HUDEP-2 (cell line): ENCODE results near the gene ABCC6.
"Not testable (repeated sequence)": the region's sequence is repeated elsewhere in the genome, so short reads cannot be mapped to it uniquely, and the experiment has no call there.

Experiments used
- DNase-seq, 76 experiments: peaks; one replicate each; lab custom pipeline; 2025; ENCODE audit not compliant: unreplicated experiment in 76 of 76; lab: John Stamatoyannopoulos, UW

ABCC6 gene

GRCh38 chr16:16222850-16223661, at the start of gene ABCC6:
Gene ABCC6 (minus strand): TSS chr16:16223494. CDS start chr16:16223434, 60 bp downstream.
- DNase-seq: not testable (repeated sequence)

GRCh38 chr16:16272573-16273221, 49.4 kb upstream of the ABCC6 start:
- not testable (repeated sequence) for DNase-seq

- not testable (repeated sequence) for DNase-seq
These were observed 48.4 kb upstream of the ABCC6 start for GRCh38 chr16:16271658-16272057.

- not testable (repeated sequence) for DNase-seq
These were observed 45.0 kb upstream of the ABCC6 start for GRCh38 chr16:16268185-16268808.

GRCh38 chr16:16267708-16268107, 44.4 kb upstream of the ABCC6 start:
- not testable (repeated sequence) for DNase-seq

- not testable (repeated sequence) for DNase-seq
These were observed 41.8 kb upstream of the ABCC6 start for GRCh38 chr16:16265044-16265443.

- DNase-seq: not testable (repeated sequence)
These were observed 40.7 kb upstream of the ABCC6 start for GRCh38 chr16:16263947-16264346.

- DNase-seq: not testable (repeated sequence)
These were observed 39.8 kb upstream of the ABCC6 start for GRCh38 chr16:16262954-16263555.

- DNase-seq: not testable (repeated sequence)
These were observed 36.7 kb upstream of the ABCC6 start for GRCh38 chr16:16259971-16260370.

- peak in 73 of 76 experiments; percentile 12 to 88 (median 72) for DNase-seq
These were observed 35.5 kb upstream of the ABCC6 start for GRCh38 chr16:16258822-16259221.

GRCh38 chr16:16257301-16257923, 34.1 kb upstream of the ABCC6 start:
- DNase-seq: not testable (repeated sequence)

GRCh38 chr16:16252377-16252776, 29.1 kb upstream of the ABCC6 start:
- DNase-seq: not testable (repeated sequence)

GRCh38 chr16:16249621-16250330, 26.5 kb upstream of the ABCC6 start:
- DNase-seq: not testable (repeated sequence)

GRCh38 chr16:16247439-16247838, 24.1 kb upstream of the ABCC6 start:
- not testable (repeated sequence) for DNase-seq

- DNase-seq: not testable (repeated sequence)
These were observed 23.4 kb upstream of the ABCC6 start for GRCh38 chr16:16246578-16247262.

GRCh38 chr16:16243886-16244285, 20.6 kb upstream of the ABCC6 start:
- not testable (repeated sequence) for DNase-seq

GRCh38 chr16:16240667-16241066, 17.4 kb upstream of the ABCC6 start:
- DNase-seq: peak in 11 of 76 experiments; percentile 0 to 13 (median 1)

- DNase-seq: not testable (repeated sequence)
These were observed 14.4 kb upstream of the ABCC6 start for GRCh38 chr16:16237738-16238137.

- DNase-seq: not testable (repeated sequence)
These were observed 13.8 kb upstream of the ABCC6 start for GRCh38 chr16:16237071-16237470.
